ENCODE data around the gene CLSTN2.

DNA sequence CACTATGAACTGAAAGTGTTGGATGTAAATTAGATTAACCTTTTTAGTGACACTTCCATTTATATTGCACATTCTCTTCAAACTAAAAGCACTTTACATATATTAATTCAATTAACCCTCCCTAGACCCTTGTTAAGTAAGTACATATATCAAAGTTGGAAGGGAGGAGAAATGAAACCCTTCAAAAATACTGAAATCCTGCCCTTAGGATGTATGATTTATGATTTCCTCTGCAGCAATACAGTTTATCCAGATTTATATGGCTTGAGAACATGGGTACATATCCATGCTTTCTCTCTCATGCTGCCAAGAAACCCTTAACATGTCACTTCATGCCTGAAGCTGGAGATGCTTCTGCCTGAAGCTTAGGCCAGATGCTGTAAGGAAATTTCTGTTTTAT is 11.0 kb downstream of the CLSTN2 start:
- no peak for TF ChIP-seq POLR2A (IDR thresholded peaks at IDR 0.05)
- TF ChIP-seq, protein P1, sequence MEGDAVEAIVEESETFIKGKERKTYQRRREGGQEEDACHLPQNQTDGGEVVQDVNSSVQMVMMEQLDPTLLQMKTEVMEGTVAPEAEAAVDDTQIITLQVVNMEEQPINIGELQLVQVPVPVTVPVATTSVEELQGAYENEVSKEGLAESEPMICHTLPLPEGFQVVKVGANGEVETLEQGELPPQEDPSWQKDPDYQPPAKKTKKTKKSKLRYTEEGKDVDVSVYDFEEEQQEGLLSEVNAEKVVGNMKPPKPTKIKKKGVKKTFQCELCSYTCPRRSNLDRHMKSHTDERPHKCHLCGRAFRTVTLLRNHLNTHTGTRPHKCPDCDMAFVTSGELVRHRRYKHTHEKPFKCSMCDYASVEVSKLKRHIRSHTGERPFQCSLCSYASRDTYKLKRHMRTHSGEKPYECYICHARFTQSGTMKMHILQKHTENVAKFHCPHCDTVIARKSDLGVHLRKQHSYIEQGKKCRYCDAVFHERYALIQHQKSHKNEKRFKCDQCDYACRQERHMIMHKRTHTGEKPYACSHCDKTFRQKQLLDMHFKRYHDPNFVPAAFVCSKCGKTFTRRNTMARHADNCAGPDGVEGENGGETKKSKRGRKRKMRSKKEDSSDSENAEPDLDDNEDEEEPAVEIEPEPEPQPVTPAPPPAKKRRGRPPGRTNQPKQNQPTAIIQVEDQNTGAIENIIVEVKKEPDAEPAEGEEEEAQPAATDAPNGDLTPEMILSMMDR (IDR thresholded peaks at IDR 0.05), result no peak
